CD8-positive, alpha-beta memory T cell (primary cell): ENCODE measurements around the gene DENND2C. TPM values are rescaled to one million over a fixed set of nuclear protein-coding genes. Genes with fewer than 3 reads are reported as not detected.
A peak's percentile ranks its signal among the peaks of the same experiment; 100 is the strongest.

ENCODE experiments used
- CTCF ChIA-PET: fragments of 350-600 bp; sonication (Branson Sonifier 250); formaldehyde crosslinking; loops from one replicate; lab custom pipeline; 2021; ENCODE audit warnings: antibody characterized with exemption; lab: Charles Lee
- POLR2A ChIA-PET: fragments of 350-600 bp; sonication (Branson Sonifier 250); formaldehyde crosslinking; loops from one replicate; lab custom pipeline; 2021; ENCODE audit warnings: antibody characterized with exemption; lab: Charles Lee
- DNase-seq, 5 donors: peaks; one replicate each; pipeline versions ENCODE4 v3.0.0 to v3.0.0-alpha.2; 2020 to 2022; ENCODE audit warnings: mixed read lengths in 1 of 5
- H3K27ac ChIP-seq: one replicate; pipeline ENCODE4 v1.7.0; 2013; ENCODE audit warnings: low read depth, mild to moderate bottlenecking, low read length, moderate library complexity
- H3K27me3 ChIP-seq: 2 replicates; pipeline ENCODE4 v1.7.0; 2013; ENCODE audit warnings: low read length, mild to moderate bottlenecking; ENCODE audit not compliant: insufficient read depth, poor library complexity, severe bottlenecking
- H3K36me3 ChIP-seq: 2 replicates; pipeline ENCODE4 v1.7.0; 2013; ENCODE audit warnings: mild to moderate bottlenecking, low read length, moderate library complexity; ENCODE audit not compliant: insufficient read depth
- H3K4me1 ChIP-seq: 2 replicates; pipeline ENCODE4 v1.7.0; 2013; ENCODE audit warnings: mild to moderate bottlenecking, low read length, moderate library complexity; ENCODE audit not compliant: insufficient read depth
- H3K4me3 ChIP-seq: 2 replicates; pipeline ENCODE4 v1.7.0; 2013; ENCODE audit warnings: mild to moderate bottlenecking, low read length
- H3K9me3 ChIP-seq: 2 replicates; pipeline ENCODE4 v1.7.0; 2013; ENCODE audit warnings: mild to moderate bottlenecking, low read length
- H3K27ac Mint-ChIP-seq, 8 donors: one replicate each; pipeline ENCODE4 v1.8.0; 2020 to 2021; ENCODE audit warnings: mixed read lengths in 8 of 8, mild to moderate bottlenecking in 6 of 8, inconsistent platforms in 3 of 8, moderate library complexity in 3 of 8
- H3K27me3 Mint-ChIP-seq, 2 donors: one replicate each; pipeline ENCODE4 v1.8.0; 2020 to 2021; ENCODE audit warnings: mixed read lengths in 2 of 2, mild to moderate bottlenecking in 1 of 2, moderate library complexity in 1 of 2
- H3K36me3 Mint-ChIP-seq, 3 donors: one replicate each; pipeline ENCODE4 v1.8.0; 2020 to 2021; ENCODE audit warnings: mixed read lengths in 3 of 3, inconsistent platforms in 1 of 3, mild to moderate bottlenecking in 1 of 3
- H3K4me1 Mint-ChIP-seq, 3 donors: one replicate each; pipeline ENCODE4 v1.8.0; 2020 to 2021; ENCODE audit warnings: mixed read lengths in 3 of 3, inconsistent platforms in 1 of 3, mild to moderate bottlenecking in 1 of 3
- H3K4me3 Mint-ChIP-seq, 7 donors: one replicate each; pipeline ENCODE4 v1.8.0; 2020 to 2021; ENCODE audit warnings: mixed read lengths in 7 of 7, mild to moderate bottlenecking in 6 of 7, moderate library complexity in 4 of 7, inconsistent platforms in 2 of 7
- H3K9me3 Mint-ChIP-seq, 5 donors: one replicate each; pipeline ENCODE4 v1.8.0; 2020 to 2022; ENCODE audit warnings: mixed read lengths in 5 of 5, mild to moderate bottlenecking in 3 of 5, moderate library complexity in 2 of 5, inconsistent platforms in 1 of 5
- polyA plus RNA-seq: library from polyadenylated mRNA; unstranded; fragments of 300-500 nt; fragmentation: Illumina TruSeq; gene quantifications from one replicate; pipeline ENCODE4 v1.2.3, GENCODE V29; 2021
- total RNA-seq, 2 experiments: library from RNA; stranded (reverse); gene quantifications; one replicate each; pipeline ENCODE4 v1.2.3, GENCODE V29; 2021

Gene DENND2C
- total and polyA plus RNA-seq, 3 experiments from 2014 or later: 0.47 to 0.75 (median 0.59) TPM

GRCh38 chr1:114651893-114652292, 18.0 kb downstream of the DENND2C start:
- Mint-ChIP-seq H3K4me3 (no peak overlapping the region), H3K27me3 (peaks cover 6 to 7% of the 10 kb centered on the region in 2 donors), H3K4me1 (no peaks in the 10 kb centered on the region), H3K9me3 (no peaks in the 10 kb centered on the region), H3K36me3 (no peaks in the 10 kb centered on the region), H3K27ac (no peak overlapping the region)
- Histone ChIP-seq H3K36me3 (no peaks in the 10 kb centered on the region), H3K27ac (no peak overlapping the region), H3K9me3 (no peaks in the 10 kb centered on the region), H3K27me3 (no peaks in the 10 kb centered on the region), H3K4me1 (no peaks in the 10 kb centered on the region), H3K4me3 (no peak overlapping the region)
- DNase-seq: no peak
- ChIA-PET CTCF (no interaction called here), POLR2A (no interaction called here)

- Mint-ChIP-seq H3K36me3 (no peaks in the 10 kb centered on the region), H3K9me3 (no peaks in the 10 kb centered on the region), H3K4me1 (no peaks in the 10 kb centered on the region), H3K27me3 (peaks cover 0 to 4% of the 10 kb centered on the region in 2 donors), H3K27ac (no peak overlapping the region), H3K4me3 (no peak overlapping the region)
- H3K36me3 ChIP-seq: no peaks in the 10 kb centered on the region
- H3K27ac ChIP-seq: no peak overlapping the region
- H3K9me3 ChIP-seq: no peaks in the 10 kb centered on the region
- DNase-seq: no peak
- no peaks in the 10 kb centered on the region for H3K4me1 ChIP-seq
- POLR2A ChIA-PET: no interaction called here
- CTCF ChIA-PET: no interaction called here
- peaks cover 5% of the 10 kb centered on the region for H3K27me3 ChIP-seq
- no peak overlapping the region for H3K4me3 ChIP-seq
Measured at GRCh38 chr1:114648503-114648902, 21.3 kb downstream of the DENND2C start.

GRCh38 chr1:114641377-114641776, 28.5 kb downstream of the DENND2C start:
- no peaks in the 10 kb centered on the region for H3K36me3 ChIP-seq
- peaks cover 3 to 5% of the 10 kb centered on the region in 2 donors for H3K27me3 Mint-ChIP-seq
- H3K9me3 Mint-ChIP-seq: no peaks in the 10 kb centered on the region
- H3K36me3 Mint-ChIP-seq: no peaks in the 10 kb centered on the region
- H3K4me3 Mint-ChIP-seq: no peak overlapping the region
- no peak overlapping the region for H3K27ac Mint-ChIP-seq
- peaks cover 5% of the 10 kb centered on the region for H3K27me3 ChIP-seq
- CTCF ChIA-PET: interaction anchor here (0.7 kb wide), 1 partner anchor 36 kb away, joined by 3 read pairs; no protein-coding TSS in a partner anchor
- H3K9me3 ChIP-seq: no peaks in the 10 kb centered on the region
- POLR2A ChIA-PET: no interaction called here
- no peaks in the 10 kb centered on the region for H3K4me1 ChIP-seq
- DNase-seq: no peak
- H3K4me3 ChIP-seq: no peak overlapping the region
- H3K27ac ChIP-seq: no peak overlapping the region
- no peaks in the 10 kb centered on the region for H3K4me1 Mint-ChIP-seq

GRCh38 chr1:114638910-114639309, 30.9 kb downstream of the DENND2C start:
- H3K4me1 Mint-ChIP-seq: no peaks in the 10 kb centered on the region
- Histone ChIP-seq H3K9me3 (no peaks in the 10 kb centered on the region), H3K27me3 (peaks cover under 1% of the 10 kb centered on the region), H3K27ac (no peak overlapping the region), H3K4me3 (no peak overlapping the region), H3K4me1 (no peaks in the 10 kb centered on the region), H3K36me3 (no peaks in the 10 kb centered on the region)
- H3K36me3 Mint-ChIP-seq: no peaks in the 10 kb centered on the region
- peaks cover 4 to 9% of the 10 kb centered on the region in 2 donors for H3K27me3 Mint-ChIP-seq
- no peak overlapping the region for H3K27ac Mint-ChIP-seq
- H3K4me3 Mint-ChIP-seq: no peak overlapping the region
- POLR2A ChIA-PET: no interaction called here
- CTCF ChIA-PET: no interaction called here
- DNase-seq: no peak
- no peaks in the 10 kb centered on the region for H3K9me3 Mint-ChIP-seq

GRCh38 chr1:114632427-114632826, 37.4 kb downstream of the DENND2C start:
- DNase-seq: no peak
- CTCF ChIA-PET: no interaction called here
- H3K36me3 Mint-ChIP-seq: peaks cover 0 to 19% (median 0%) of the 10 kb centered on the region in 3 donors
- Histone ChIP-seq H3K4me3 (no peak overlapping the region), H3K9me3 (no peaks in the 10 kb centered on the region), H3K27ac (no peak overlapping the region), H3K27me3 (no peaks in the 10 kb centered on the region), H3K4me1 (no peaks in the 10 kb centered on the region), H3K36me3 (no peaks in the 10 kb centered on the region)
- H3K27me3 Mint-ChIP-seq: peaks cover 14 to 29% of the 10 kb centered on the region in 2 donors
- no peaks in the 10 kb centered on the region for H3K4me1 Mint-ChIP-seq
- POLR2A ChIA-PET: interaction anchor here (0.6 kb wide), 1 partner anchor 1409 kb away, joined by 6 read pairs; no protein-coding TSS in a partner anchor
- no peak overlapping the region for H3K4me3 Mint-ChIP-seq
- H3K9me3 Mint-ChIP-seq: peaks cover 6 to 14% (median 11%) of the 10 kb centered on the region in 5 donors
- no peak overlapping the region for H3K27ac Mint-ChIP-seq

GRCh38 chr1:114627107-114627506, 42.7 kb downstream of the DENND2C start:
- Mint-ChIP-seq H3K4me3 (no peak overlapping the region), H3K27ac (peak overlapping the region in 1 of 8 donors; percentile 11), H3K9me3 (peaks cover 5 to 14% (median 9%) of the 10 kb centered on the region in 5 donors), H3K4me1 (no peaks in the 10 kb centered on the region), H3K36me3 (peaks cover 0 to 17% (median 0%) of the 10 kb centered on the region in 3 donors), H3K27me3 (peaks cover 9 to 31% of the 10 kb centered on the region in 2 donors)
- Histone ChIP-seq H3K27ac (no peak overlapping the region), H3K4me3 (no peak overlapping the region), H3K9me3 (no peaks in the 10 kb centered on the region), H3K36me3 (no peaks in the 10 kb centered on the region), H3K4me1 (no peaks in the 10 kb centered on the region), H3K27me3 (no peaks in the 10 kb centered on the region)
- POLR2A ChIA-PET: no interaction called here
- DNase-seq: no peak
- CTCF ChIA-PET: no interaction called here

- H3K4me1 Mint-ChIP-seq: no peaks in the 10 kb centered on the region
- H3K36me3 ChIP-seq: no peaks in the 10 kb centered on the region
- H3K27me3 Mint-ChIP-seq: peaks cover 0 to 10% of the 10 kb centered on the region in 2 donors
- H3K27me3 ChIP-seq: no peaks in the 10 kb centered on the region
- H3K36me3 Mint-ChIP-seq: no peaks in the 10 kb centered on the region
- no peak overlapping the region for H3K27ac Mint-ChIP-seq
- no peak overlapping the region for H3K27ac ChIP-seq
- H3K4me3 ChIP-seq: no peak overlapping the region
- H3K9me3 Mint-ChIP-seq: no peaks in the 10 kb centered on the region
- CTCF ChIA-PET: no interaction called here
- H3K4me3 Mint-ChIP-seq: no peak overlapping the region
- H3K4me1 ChIP-seq: no peaks in the 10 kb centered on the region
- POLR2A ChIA-PET: no interaction called here
- no peaks in the 10 kb centered on the region for H3K9me3 ChIP-seq
- DNase-seq: no peak
Measured at GRCh38 chr1:114623364-114623763, 46.5 kb downstream of the DENND2C start.

- H3K4me3 Mint-ChIP-seq: no peak overlapping the region
- ChIA-PET POLR2A (no interaction called here), CTCF (no interaction called here)
- no peak for DNase-seq
- Histone ChIP-seq H3K36me3 (no peaks in the 10 kb centered on the region), H3K4me3 (no peak overlapping the region), H3K9me3 (no peaks in the 10 kb centered on the region), H3K27me3 (no peaks in the 10 kb centered on the region), H3K4me1 (no peaks in the 10 kb centered on the region), H3K27ac (no peak overlapping the region)
- H3K27me3 Mint-ChIP-seq: peaks cover 0 to 1% of the 10 kb centered on the region in 2 donors
- peaks cover 0 to 2% (median 0%) of the 10 kb centered on the region in 3 donors for H3K36me3 Mint-ChIP-seq
- H3K4me1 Mint-ChIP-seq: no peaks in the 10 kb centered on the region
- H3K27ac Mint-ChIP-seq: no peak overlapping the region
- no peaks in the 10 kb centered on the region for H3K9me3 Mint-ChIP-seq
Measured at GRCh38 chr1:114620419-114620818, 49.4 kb downstream of the DENND2C start.
